M059J (cell line): Measurements from ENCODE around the gene MBD4. TPM values are rescaled to one million over a fixed set of nuclear protein-coding genes. Genes with fewer than 3 reads are reported as not detected.

Source experiments
- DNase-seq: peaks from one replicate; pipeline ENCODE4 v3.0.0-alpha.2; 2012; ENCODE audit warnings: low read depth
- total RNA-seq: library from RNA; depleted of rRNA; stranded (reverse); fragments of >200 nt; shearing (Covaris generic); gene quantifications from 2 replicates; pipeline ENCODE4 v1.2.3, GENCODE V29; 2014; rRNA removed

The MBD4 gene
- total RNA-seq, 1 experiment from 2014 or later, result 43.2 TPM

- no peak for DNase-seq
These were observed 57.4 kb downstream of the MBD4 start for GRCh38 chr3:129382366-129382765.

Other genes starting within 250 kb of the MBD4 start
- 203 and 347 TPM in 2 replicates for gene COPG1, start 190.3 kb downstream of the MBD4 start, total RNA-seq
- gene HMCES, start 161.1 kb downstream of the MBD4 start, total RNA-seq, result 41.4 and 46.4 TPM in 2 replicates
- not detected in 2 replicates for gene EFCAB12, start 11.3 kb downstream of the MBD4 start, total RNA-seq
- gene IFT122, start 276 bp upstream of the MBD4 start, total RNA-seq, result 8.5 and 14.7 TPM in 2 replicates
- gene RHO, start 88.7 kb upstream of the MBD4 start, total RNA-seq, result 0.05 TPM in 1 of 2 replicates, not detected in the other
- not detected in 2 replicates for gene H1-8, start 103.2 kb upstream of the MBD4 start, total RNA-seq
- 76.9 and 126 TPM in 2 replicates for gene PLXND1, start 166.7 kb upstream of the MBD4 start, total RNA-seq